GM21390 (cell line): Measurements from ENCODE around the gene CATSPERZ.
"Not testable (repeated sequence)": the region's sequence is repeated elsewhere in the genome, so short reads cannot be mapped to it uniquely, and the experiment has no call there.

ENCODE experiments used
- ATAC-seq: cut with Tn5 transposase; IDR thresholded peaks from one replicate; pipeline ENCODE4 v1.9.1; 2021; ENCODE audit not compliant: unreplicated experiment

Gene CATSPERZ

GRCh38 chr11:64318766-64319761 is 18.9 kb downstream of the CATSPERZ start:
- no peak for ATAC-seq

- ATAC-seq = no peak
These were observed 20.4 kb downstream of the CATSPERZ start for GRCh38 chr11:64320556-64320955.

GRCh38 chr11:64321026-64321425 is 20.9 kb downstream of the CATSPERZ start:
- ATAC-seq = no peak

- no peak for ATAC-seq
These were observed 21.4 kb downstream of the CATSPERZ start for GRCh38 chr11:64321533-64321932.

GRCh38 chr11:64322925-64323260 is 22.7 kb downstream of the CATSPERZ start:
- no peak for ATAC-seq

- no peak for ATAC-seq
These were observed 23.2 kb downstream of the CATSPERZ start for GRCh38 chr11:64323373-64323772.

GRCh38 chr11:64323984-64324383 is 23.8 kb downstream of the CATSPERZ start:
- ATAC-seq = not testable (repeated sequence)

- ATAC-seq = no peak
These were observed 24.7 kb downstream of the CATSPERZ start for GRCh38 chr11:64324692-64325469.

- no peak for ATAC-seq
These were observed 27.2 kb downstream of the CATSPERZ start for GRCh38 chr11:64327375-64327774.

- no peak for ATAC-seq
These were observed 27.8 kb downstream of the CATSPERZ start for GRCh38 chr11:64327993-64328392.

- ATAC-seq = no peak
These were observed 30.7 kb downstream of the CATSPERZ start for GRCh38 chr11:64330888-64331287.

- peak; percentile 48 for ATAC-seq
These were observed 31.6 kb downstream of the CATSPERZ start for GRCh38 chr11:64331569-64332371.

- no peak for ATAC-seq
These were observed 33.4 kb downstream of the CATSPERZ start for GRCh38 chr11:64333556-64333955.

GRCh38 chr11:64334764-64335735 is 34.9 kb downstream of the CATSPERZ start:
- ATAC-seq = peak; percentile 72

GRCh38 chr11:64337538-64338249 is 37.5 kb downstream of the CATSPERZ start:
- no peak for ATAC-seq

- no peak for ATAC-seq
These were observed 38.6 kb downstream of the CATSPERZ start for GRCh38 chr11:64338716-64339115.

- no peak for ATAC-seq
These were observed 39.1 kb downstream of the CATSPERZ start for GRCh38 chr11:64339286-64339685.

- peak; percentile 50 for ATAC-seq
These were observed 39.7 kb downstream of the CATSPERZ start, which contains the start of gene CCDC88B for GRCh38 chr11:64339754-64340408. CCDC88B (plus strand) TSS chr11:64340204; CDS start chr11:64340267, 63 bp downstream.
